GM12878 (cell line): ENCODE results near the gene PON1. TPM values are rescaled to one million over a fixed set of nuclear protein-coding genes. Genes with fewer than 3 reads are reported as not detected.

Experiments
- ATF2 ChIP-seq: IDR thresholded peaks from 2 replicates; pipeline ENCODE4 v1.6.1; 2012; ENCODE audit warnings: low read length, inconsistent platforms
- ATF3 ChIP-seq: IDR thresholded peaks from 2 replicates; pipeline ENCODE4 v1.6.1; 2011; ENCODE audit warnings: low read depth, mild to moderate bottlenecking, low read length, moderate library complexity, borderline replicate concordance; ENCODE audit errors: extremely low read depth
- HCFC1 ChIP-seq: fragments of 150-350 bp; IDR thresholded peaks from 2 replicates; pipeline ENCODE4 v1.6.1; 2014; ENCODE audit warnings: low read length
- MXI1 ChIP-seq: fragments of 150-350 bp; IDR thresholded peaks from 2 replicates; pipeline ENCODE4 v1.6.1; 2011; ENCODE audit warnings: low read depth, mild to moderate bottlenecking, inconsistent platforms, low read length, improper control_type of control experiment
- PKNOX1 ChIP-seq: fragments of 450-650 bp; IDR thresholded peaks from 2 replicates; pipeline ENCODE4 v1.6.1; 2016; ENCODE audit warnings: mild to moderate bottlenecking
- RFX5 ChIP-seq: IDR thresholded peaks from 2 replicates; pipeline ENCODE4 v1.6.1; 2011; ENCODE audit warnings: low read depth, low read length, improper control_type of control experiment
- ZBTB33 ChIP-seq: fragments of 450-650 bp; IDR thresholded peaks from 2 replicates; pipeline ENCODE4 v1.6.1; 2017; ENCODE audit warnings: mild to moderate bottlenecking
- polyA plus RNA-seq, 11 experiments: library from polyadenylated mRNA; depleted of rRNA in 4 of 11; unstranded in 6 of 11; stranded (reverse) in 5 of 11; fragments of >200 nt; fragmentation: Nextera tagmentation in 4 of 11; fragmentation: Illumina TruSeq in 1 of 11; extraction: Ambion mirVana in 4 of 11; extraction: Trizol in 1 of 11; gene quantifications; 1 replicate in 1 of 11; 2 replicates in 10 of 11; pipeline versions ENCODE4 v1.2.1 to v1.2.3, GENCODE V29; 2011 to 2016; ENCODE audit warnings: inconsistent platforms in 2 of 11, missing spikeins in 2 of 11, low read depth in 1 of 11
- total RNA-seq, 4 experiments: library from RNA; depleted of rRNA in 3 of 4; stranded (reverse); fragments of >200 nt in 3 of 4; fragmentation: Illumina TruSeq in 1 of 4; extraction: Trizol in 1 of 4; gene quantifications; 2 replicates each; pipeline versions ENCODE4 v1.2.1 to v1.2.3, GENCODE V29; 2013 to 2021

Gene PON1
- total and polyA plus RNA-seq, 10 of the 15 experiments (the other 5 are each of a cell fraction or from before 2014, with no cell fraction given), result 0.10 to 0.26 (median 0.23) TPM; not detected in 4

GRCh38 chr7:95304990-95305389 lies 19.3 kb downstream of the PON1 start (continued):
- TF ChIP-seq PKNOX1 (no peak), ATF2 (no peak), HCFC1 (no peak), MXI1 (no peak), RFX5 (no peak), ZBTB33 (no peak), ATF3 (no peak)
